HG02798 (cell line): ENCODE results near the gene PRUNE1.

Source experiments
- ATAC-seq: cut with Tn5 transposase; IDR thresholded peaks from one replicate; pipeline ENCODE4 v1.9.1; 2021; ENCODE audit warnings: mild to moderate bottlenecking; ENCODE audit not compliant: unreplicated experiment, poor library complexity

Gene PRUNE1

GRCh38 chr1:151047925-151048644 is 39.8 kb downstream of the PRUNE1 start:
- peak; percentile 54 for ATAC-seq

- ATAC-seq = no peak
Observed at GRCh38 chr1:151048645-151049032, 40.4 kb downstream of the PRUNE1 start.

- no peak for ATAC-seq
Observed at GRCh38 chr1:151049458-151049857, 41.2 kb downstream of the PRUNE1 start.

- no peak for ATAC-seq
Observed at GRCh38 chr1:151050051-151050688, 41.9 kb downstream of the PRUNE1 start.

- ATAC-seq = no peak
Observed at GRCh38 chr1:151051356-151052009, 43.2 kb downstream of the PRUNE1 start.

GRCh38 chr1:151054971-151055547 is 46.8 kb downstream of the PRUNE1 start:
- ATAC-seq = no peak

- no peak for ATAC-seq
Observed at GRCh38 chr1:151055581-151055980, 47.3 kb downstream of the PRUNE1 start.

GRCh38 chr1:151056149-151056548 is 47.9 kb downstream of the PRUNE1 start:
- ATAC-seq = no peak

GRCh38 chr1:151058692-151059091 is 50.4 kb downstream of the PRUNE1 start:
- ATAC-seq = no peak

- peak; percentile 82 for ATAC-seq
Observed at GRCh38 chr1:151059109-151060006, 51.1 kb downstream of the PRUNE1 start, which contains the start of gene CDC42SE1. Gene CDC42SE1 (minus strand): TSS chr1:151059622. CDS start chr1:151055730, 3,892 bp downstream.

GRCh38 chr1:151060007-151060656 is 51.9 kb downstream of the PRUNE1 start, which contains the start of gene MLLT11:
Gene MLLT11 (plus strand): TSS chr1:151060397. CDS start chr1:151067225, 6,828 bp downstream.
- no peak for ATAC-seq

- no peak for ATAC-seq
Observed at GRCh38 chr1:151060657-151061421, 52.6 kb downstream of the PRUNE1 start.

- no peak for ATAC-seq
Observed at GRCh38 chr1:151061704-151062103, 53.5 kb downstream of the PRUNE1 start.

GRCh38 chr1:151062741-151063371 is 54.6 kb downstream of the PRUNE1 start:
- ATAC-seq = no peak

GRCh38 chr1:151065089-151065645 is 56.9 kb downstream of the PRUNE1 start:
- ATAC-seq = no peak

GRCh38 chr1:151067185-151067584 is 58.9 kb downstream of the PRUNE1 start:
- no peak for ATAC-seq

GRCh38 chr1:151069103-151069486 is 60.8 kb downstream of the PRUNE1 start:
- ATAC-seq = no peak
